ENCODE data around the gene LCN6. TPM values are rescaled to one million over a fixed set of nuclear protein-coding genes. Genes with fewer than 3 reads are reported as not detected.

Gene LCN6
- total RNA-seq, 2 experiments from 2014 or later = not detected

DNA sequence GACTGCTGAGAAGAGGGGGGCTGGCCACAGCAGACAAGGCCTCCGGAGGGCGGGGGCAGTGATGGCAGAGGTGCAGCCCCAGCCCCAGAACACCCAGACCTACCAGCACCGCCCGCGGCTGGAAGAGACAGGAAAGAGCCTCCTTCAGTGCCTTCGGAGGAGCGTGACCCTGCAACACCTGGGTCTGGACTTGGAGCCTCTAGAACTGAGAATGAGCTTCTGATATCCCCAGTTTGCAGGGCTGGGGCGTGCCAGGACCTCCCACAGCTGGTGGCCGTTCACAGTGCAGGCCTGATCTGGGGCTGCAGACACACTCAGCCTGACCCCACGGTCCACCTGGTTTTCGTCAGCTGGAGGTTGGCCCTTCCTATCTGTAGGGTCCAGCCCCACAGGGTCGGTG, 14.7 kb downstream of the LCN6 start:
- Histone ChIP-seq H3K9me3 (ENCODE audit: control insufficient read depth in 1 of 2, insufficient read depth in 1 of 2, low read length in 2 of 2) (no peaks in the 10 kb centered on the region), H3K27ac (ENCODE audit: low read depth in 1 of 2, low read length in 2 of 2) (no peak overlapping the region), H3K4me3 (ENCODE audit: low read length) (no peak overlapping the region), H3K4me1 (ENCODE audit: insufficient read depth, low read length) (peaks cover 7% of the 10 kb centered on the region), H3K36me3 (ENCODE audit: insufficient read depth, low read length) (no peaks in the 10 kb centered on the region), H3K27me3 (ENCODE audit: control insufficient read depth in 1 of 2, insufficient read depth in 2 of 2, low read length in 2 of 2) (no peaks in the 10 kb centered on the region)
- intact Hi-C loops (cut with DNase I, micrococcal nuclease) = no loop called here
- Mint-ChIP-seq H3K27ac (no peak overlapping the region), H3K4me1 (ENCODE audit: low read depth) (no peaks in the 10 kb centered on the region), H3K4me3 (no peak overlapping the region), H3K9me3 (no peaks in the 10 kb centered on the region), H3K36me3 (ENCODE audit: low read depth) (no peaks in the 10 kb centered on the region), H3K27me3 (no peaks in the 10 kb centered on the region)
- DNase-seq (no peak), ATAC-seq (ENCODE audit: poor library complexity) (no peak)
- TF ChIP-seq, protein P1, sequence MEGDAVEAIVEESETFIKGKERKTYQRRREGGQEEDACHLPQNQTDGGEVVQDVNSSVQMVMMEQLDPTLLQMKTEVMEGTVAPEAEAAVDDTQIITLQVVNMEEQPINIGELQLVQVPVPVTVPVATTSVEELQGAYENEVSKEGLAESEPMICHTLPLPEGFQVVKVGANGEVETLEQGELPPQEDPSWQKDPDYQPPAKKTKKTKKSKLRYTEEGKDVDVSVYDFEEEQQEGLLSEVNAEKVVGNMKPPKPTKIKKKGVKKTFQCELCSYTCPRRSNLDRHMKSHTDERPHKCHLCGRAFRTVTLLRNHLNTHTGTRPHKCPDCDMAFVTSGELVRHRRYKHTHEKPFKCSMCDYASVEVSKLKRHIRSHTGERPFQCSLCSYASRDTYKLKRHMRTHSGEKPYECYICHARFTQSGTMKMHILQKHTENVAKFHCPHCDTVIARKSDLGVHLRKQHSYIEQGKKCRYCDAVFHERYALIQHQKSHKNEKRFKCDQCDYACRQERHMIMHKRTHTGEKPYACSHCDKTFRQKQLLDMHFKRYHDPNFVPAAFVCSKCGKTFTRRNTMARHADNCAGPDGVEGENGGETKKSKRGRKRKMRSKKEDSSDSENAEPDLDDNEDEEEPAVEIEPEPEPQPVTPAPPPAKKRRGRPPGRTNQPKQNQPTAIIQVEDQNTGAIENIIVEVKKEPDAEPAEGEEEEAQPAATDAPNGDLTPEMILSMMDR (IDR thresholded peaks at IDR 0.05) = no peak
- CTCF ChIA-PET = no interaction called here
- POLR2A ChIA-PET = no interaction called here

GRCh38 chr9:136732444-136733178, 15.7 kb downstream of the LCN6 start:
- TF ChIP-seq, protein P1 (IDR thresholded peaks at IDR 0.05) = no peak
- Histone ChIP-seq H3K27ac (ENCODE audit: low read depth in 1 of 2, low read length in 2 of 2) (no peak overlapping the region), H3K4me1 (ENCODE audit: insufficient read depth, low read length) (peaks cover 12% of the 10 kb centered on the region), H3K4me3 (ENCODE audit: low read length) (no peak overlapping the region), H3K27me3 (ENCODE audit: control insufficient read depth in 1 of 2, insufficient read depth in 2 of 2, low read length in 2 of 2) (no peaks in the 10 kb centered on the region), H3K36me3 (ENCODE audit: insufficient read depth, low read length) (no peaks in the 10 kb centered on the region), H3K9me3 (ENCODE audit: control insufficient read depth in 1 of 2, insufficient read depth in 1 of 2, low read length in 2 of 2) (no peaks in the 10 kb centered on the region)
- intact Hi-C loops (cut with DNase I, micrococcal nuclease) = no loop called here
- ChIA-PET POLR2A (no interaction called here), CTCF (no interaction called here)
- DNase-seq (no peak), ATAC-seq (ENCODE audit: poor library complexity) (no peak)
- no peaks in the 10 kb centered on the region for H3K9me3 Mint-ChIP-seq
- peaks cover under 1% of the 10 kb centered on the region for H3K27me3 Mint-ChIP-seq
- peaks cover under 1% of the 10 kb centered on the region for H3K4me1 Mint-ChIP-seq (ENCODE audit: low read depth)
- H3K4me3 Mint-ChIP-seq = no peak overlapping the region
- no peak overlapping the region for H3K27ac Mint-ChIP-seq
- peaks cover 2% of the 10 kb centered on the region for H3K36me3 Mint-ChIP-seq (ENCODE audit: low read depth)

DNA sequence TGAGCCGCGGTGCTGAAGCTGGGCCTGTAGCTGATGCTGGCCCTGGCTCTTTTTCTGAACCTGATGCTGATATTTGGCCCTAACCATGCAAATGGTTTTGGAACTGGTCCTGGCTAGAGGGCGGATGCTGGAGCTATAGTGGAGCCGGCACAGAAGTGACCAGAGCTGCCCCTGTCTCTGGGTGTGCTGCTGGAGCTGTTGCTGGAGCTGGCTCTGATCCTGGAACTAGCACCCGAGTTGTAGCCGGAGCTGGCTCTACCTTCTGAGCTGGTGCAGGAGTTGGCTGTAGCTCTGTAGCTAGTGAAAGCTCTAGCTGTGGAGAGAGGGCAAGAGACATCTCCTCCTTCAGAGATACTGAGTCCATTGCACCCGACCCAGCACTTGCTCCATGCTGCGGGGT, 18.4 kb downstream of the LCN6 start:
- ChIA-PET CTCF (no interaction called here), POLR2A (interaction anchor here (0.6 to 1.3 kb wide), 2 partner anchors 12 to 62 kb away, joined by 4 read pairs; no protein-coding TSS in a partner anchor)
- Histone ChIP-seq H3K27me3 (ENCODE audit: control insufficient read depth in 1 of 2, insufficient read depth in 2 of 2, low read length in 2 of 2) (no peaks in the 10 kb centered on the region), H3K4me3 (ENCODE audit: low read length) (no peak overlapping the region), H3K27ac (ENCODE audit: low read depth in 1 of 2, low read length in 2 of 2) (no peak overlapping the region), H3K36me3 (ENCODE audit: insufficient read depth, low read length) (peaks cover 19% of the 10 kb centered on the region), H3K9me3 (ENCODE audit: control insufficient read depth in 1 of 2, insufficient read depth in 1 of 2, low read length in 2 of 2) (no peaks in the 10 kb centered on the region), H3K4me1 (ENCODE audit: insufficient read depth, low read length) (peaks cover 37% of the 10 kb centered on the region)
- TF ChIP-seq, protein P1 (IDR thresholded peaks at IDR 0.05) = no peak
- Mint-ChIP-seq H3K4me3 (peak overlapping the region; percentile 73), H3K27ac (peak overlapping the region; percentile 44), H3K27me3 (peaks cover 7% of the 10 kb centered on the region), H3K36me3 (ENCODE audit: low read depth) (peaks cover 27% of the 10 kb centered on the region), H3K4me1 (ENCODE audit: low read depth) (peaks cover 12% of the 10 kb centered on the region), H3K9me3 (no peaks in the 10 kb centered on the region)
- intact Hi-C loops (cut with DNase I, micrococcal nuclease) = loop anchor here in 1 of 2 experiments (2.0 to 5.0 kb wide), 3 partner anchors 183 to 319 kb away; partner anchors contain the start of genes ENTR1, NOTCH1 and PMPCA
- DNase-seq (no peak), ATAC-seq (ENCODE audit: poor library complexity) (no peak)
